Measurements from ENCODE around the gene SSBP3. TPM values are rescaled to one million over a fixed set of nuclear protein-coding genes. Genes with fewer than 3 reads are reported as not detected.
A peak's percentile ranks its signal among the peaks of the same experiment; 100 is the strongest.

SSBP3 gene
- total and polyA plus RNA-seq, 9 of the 15 experiments (the other 6 are each of a cell fraction or from before 2014, with no cell fraction given), result 8.7 to 108 (median 33.8) TPM

DNA sequence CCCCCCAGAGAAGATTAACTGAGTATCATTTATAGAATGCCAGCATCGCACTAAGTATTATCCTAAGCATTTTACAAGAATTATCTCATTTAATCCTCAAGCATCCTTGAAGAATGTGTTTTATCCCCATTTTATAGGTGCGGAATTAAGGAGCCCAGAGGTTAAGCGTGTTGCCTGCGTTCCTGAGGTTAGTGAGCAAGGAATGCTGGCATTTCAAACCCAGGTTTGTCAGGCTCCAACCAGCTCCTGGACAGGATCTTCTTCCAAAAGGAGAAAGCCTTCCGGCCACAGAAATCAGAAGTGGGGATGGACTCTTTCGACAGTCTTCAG lies 82.3 kb downstream of the SSBP3 start (continued):
- TF ChIP-seq EP300 (IDR thresholded peaks at IDR 0.05; ENCODE audit: low read length) (no peak), GTF3C2 (IDR thresholded peaks at IDR 0.05; ENCODE audit: borderline replicate concordance, extremely low read depth, insufficient read length) (no peak), NR2F6 (CRISPR knock-in tag; IDR thresholded peaks at IDR 0.05) (no peak)
- TF ChIP-seq, protein P1, sequence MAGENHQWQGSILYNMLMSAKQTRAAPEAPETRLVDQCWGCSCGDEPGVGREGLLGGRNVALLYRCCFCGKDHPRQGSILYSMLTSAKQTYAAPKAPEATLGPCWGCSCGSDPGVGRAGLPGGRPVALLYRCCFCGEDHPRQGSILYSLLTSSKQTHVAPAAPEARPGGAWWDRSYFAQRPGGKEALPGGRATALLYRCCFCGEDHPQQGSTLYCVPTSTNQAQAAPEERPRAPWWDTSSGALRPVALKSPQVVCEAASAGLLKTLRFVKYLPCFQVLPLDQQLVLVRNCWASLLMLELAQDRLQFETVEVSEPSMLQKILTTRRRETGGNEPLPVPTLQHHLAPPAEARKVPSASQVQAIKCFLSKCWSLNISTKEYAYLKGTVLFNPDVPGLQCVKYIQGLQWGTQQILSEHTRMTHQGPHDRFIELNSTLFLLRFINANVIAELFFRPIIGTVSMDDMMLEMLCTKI (IDR thresholded peaks at IDR 0.05; ENCODE audit: partially characterized antibody), result no peak

GRCh38 chr1:54323324-54323739 lies 82.9 kb downstream of the SSBP3 start:
- Histone ChIP-seq H3K79me2 (ENCODE audit: control insufficient read depth, insufficient read depth, low read length) (peaks cover 91% of the 10 kb centered on the region), H2AFZ (ENCODE audit: low read depth, low read length) (no peak overlapping the region), H3K36me3 (ENCODE audit: control insufficient read depth, insufficient read depth, low read length) (peaks cover 24% of the 10 kb centered on the region; the same call in 2 of the 3 replicates), H4K20me1 (replicated peaks; ENCODE audit: control insufficient read depth, insufficient read depth, low read length) (peaks cover 62% of the 10 kb centered on the region), H3K4me3 (no peak overlapping the region), H3K27ac (ENCODE audit: extremely low read depth, low read depth, low read length) (no peak overlapping the region), H3K4me2 (ENCODE audit: insufficient read depth, low read length) (no peak overlapping the region), H3K9me3 (replicated peaks; ENCODE audit: control insufficient read depth, insufficient read depth, low read depth, low read length) (no peaks in the 10 kb centered on the region), H3K4me1 (replicated peaks in 1 of 2; ENCODE audit: control insufficient read depth in 2 of 2, insufficient read depth in 2 of 2, low read length in 2 of 2) (peaks cover 13 to 23% of the 10 kb centered on the region in 2 experiments; a peak in 4 of 5 replicates), H3K27me3 (ENCODE audit: control insufficient read depth in 2 of 2, insufficient read depth in 2 of 2, low read length in 2 of 2) (no peaks in the 10 kb centered on the region), H3K9ac (ENCODE audit: insufficient read depth in 1 of 2, low read depth in 2 of 2, low read length in 2 of 2) (peak overlapping the region in 1 of 2 experiments; percentile 73; a peak in 2 of 4 replicates), H3K9me1 (ENCODE audit: control insufficient read depth, insufficient read depth, low read length) (peaks cover 3% of the 10 kb centered on the region)
- POLR2A ChIA-PET, result interaction anchor here (0.6 to 1.8 kb wide), 4 partner anchors 9 to 234 kb away, joined by 3 to 5 read pairs (median 4); no protein-coding TSS in a partner anchor
- ATAC-seq, result peak; percentile 14; the same call in 2 of the 3 replicates
- FAIRE-seq, result no peak
- DNase-seq (ENCODE audit: extremely low read depth in 1 of 4, low spot score in 3 of 4), result no peak
- WGBS (ENCODE audit: insufficient coverage, low coverage, missing lambda C conversion rate), result 64% methylated on average over 6 of the region's 6 CpGs
- no TSS peak for BruUV-seq (replicated peaks)
- in situ Hi-C loops (cut with MboI), result loop anchor here (5.0 to 25.0 kb wide), 2 partner anchors 79 to 164 kb away; no protein-coding TSS in a partner anchor
- CTCF ChIA-PET (ENCODE audit: low intra/inter-chr PET ratio), result no interaction called here
- intact Hi-C loops (cut with micrococcal nuclease), result no loop called here
- TF ChIP-seq ZNF280B (CRISPR knock-in tag; IDR thresholded peaks at IDR 0.05) (no peak), ETV6 (IDR thresholded peaks at IDR 0.05; ENCODE audit: borderline replicate concordance in 1 of 2, low read depth in 2 of 2, low read length in 1 of 2) (no peak), ETV6 (CRISPR knock-in tag; IDR thresholded peaks at IDR 0.05; ENCODE audit: borderline replicate concordance) (no peak), ZNF347 (CRISPR knock-in tag; IDR thresholded peaks at IDR 0.05; ENCODE audit: low read depth) (no peak), TAL1 (IDR thresholded peaks at IDR 0.05) (no peak)
